Erythroblast (primary cell): ENCODE measurements around the gene RAG2.

ENCODE experiments used
- DNase-seq, 2 experiments: peaks; one replicate each; lab custom pipeline; 2025; lab: John Stamatoyannopoulos, UW
- GATA1 ChIP-seq: IDR thresholded peaks from 2 replicates; pipeline ENCODE4 v1.6.1; 2011; ENCODE audit warnings: low read depth, mild to moderate bottlenecking, control low read depth, low read length, moderate library complexity
- POLR2A ChIP-seq: IDR thresholded peaks from 2 replicates; pipeline ENCODE4 v1.6.1; 2011; ENCODE audit warnings: mild to moderate bottlenecking, low read length

The RAG2 gene

DNA sequence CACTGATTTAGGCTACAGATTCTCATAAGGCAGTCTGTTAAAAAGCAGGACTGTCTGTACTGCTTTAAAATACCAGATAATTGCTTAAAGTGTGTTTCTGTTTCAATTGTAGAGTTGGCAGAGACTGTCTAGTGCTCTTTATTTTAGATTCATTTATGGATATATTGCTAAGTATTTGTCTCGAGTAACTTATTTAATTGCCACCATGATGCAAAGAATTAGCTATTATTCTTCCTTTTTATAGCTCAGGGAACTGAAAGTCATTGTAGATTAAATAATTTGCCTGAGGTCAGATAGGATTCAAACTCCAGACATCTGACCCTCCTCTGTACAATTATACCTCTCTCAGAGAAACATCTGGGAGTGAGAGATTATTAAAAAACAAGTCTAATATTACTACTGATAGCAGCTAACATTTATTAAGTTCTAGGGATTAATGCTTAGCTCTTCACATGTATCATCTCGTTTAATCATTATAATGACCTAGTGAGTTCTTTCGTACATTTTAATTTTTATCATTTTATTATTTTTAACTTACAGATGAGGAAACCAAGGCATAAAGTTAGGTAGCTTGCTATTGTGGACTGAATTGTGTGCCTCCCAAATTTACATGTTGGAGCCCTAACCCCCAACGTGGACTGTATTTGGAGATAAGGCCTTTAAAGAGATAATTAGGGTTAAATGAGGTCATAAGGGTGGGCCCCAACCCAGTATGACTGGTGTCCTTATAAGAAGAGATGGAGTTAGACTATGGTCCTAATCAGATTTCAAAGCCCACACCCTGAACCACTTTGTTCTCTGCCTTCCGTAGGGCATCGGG, 19.7 kb upstream of the RAG2 start:
- peak; percentile 84 to 94 for DNase-seq
- TF ChIP-seq POLR2A (no peak), GATA1 (peak; percentile 32)

- DNase-seq, result no peak
- no peak for TF ChIP-seq POLR2A
- TF ChIP-seq GATA1, result no peak
Measured at GRCh38 chr11:36615826-36616225, 17.8 kb upstream of the RAG2 start.

DNA sequence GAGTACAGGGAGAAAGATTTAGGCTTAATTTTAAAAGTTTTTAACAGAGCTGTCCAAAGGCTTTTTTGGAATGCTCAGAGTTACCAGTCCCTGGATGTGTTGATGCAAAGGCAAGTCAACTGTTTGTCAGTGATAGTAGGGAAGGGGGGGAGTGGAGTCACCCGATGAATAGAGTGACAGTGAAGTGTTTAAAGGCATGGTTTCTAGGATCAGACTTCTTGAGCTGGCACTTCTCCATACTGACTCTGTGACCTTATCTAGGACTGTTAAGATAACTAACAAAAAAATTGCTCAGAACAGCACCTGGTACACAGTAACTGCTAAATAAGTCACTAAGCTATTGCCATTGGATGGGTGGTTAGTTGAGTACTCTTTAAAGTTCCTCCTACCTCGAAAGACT, 11.3 kb upstream of the RAG2 start:
- TF ChIP-seq POLR2A (no peak), GATA1 (no peak)

GRCh38 chr11:36608491-36609199, 10.6 kb upstream of the RAG2 start:
- TF ChIP-seq POLR2A (no peak), GATA1 (no peak)
- peak; percentile 21 to 22 for DNase-seq

More for the DNA sequence above, 11.3 kb upstream of the RAG2 start:
- peak; percentile 55 to 68 for DNase-seq

GRCh38 chr11:36605221-36606216, 7.5 kb upstream of the RAG2 start:
- no peak for TF ChIP-seq POLR2A
- TF ChIP-seq GATA1, result no peak
- DNase-seq, result no peak

GRCh38 chr11:36602135-36602534, 4.1 kb upstream of the RAG2 start:
- DNase-seq, result no peak
- TF ChIP-seq GATA1 (no peak), POLR2A (no peak)

- TF ChIP-seq POLR2A, result no peak
Measured at GRCh38 chr11:36601155-36601554, 3.1 kb upstream of the RAG2 start.

DNA sequence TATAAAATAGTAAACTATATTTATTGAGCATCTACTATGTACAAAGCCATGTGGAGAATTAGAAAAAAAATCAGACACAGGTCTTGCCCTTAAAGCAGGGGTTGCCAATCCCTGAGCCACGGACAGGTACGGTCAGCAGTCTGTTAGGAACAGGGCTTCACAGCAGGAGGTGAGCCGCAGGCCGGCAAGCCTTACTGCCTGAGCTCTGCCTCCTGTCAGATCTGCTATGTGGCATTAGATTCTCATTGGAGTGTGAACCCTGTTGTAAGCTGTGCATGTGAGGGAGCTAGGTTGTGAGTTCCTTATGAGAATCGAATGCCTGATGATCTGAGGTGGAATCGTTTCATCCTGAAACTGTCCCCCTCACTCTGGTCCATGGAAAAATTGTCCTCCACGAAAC, 2.1 kb upstream of the RAG2 start:
- TF ChIP-seq GATA1 (no peak), POLR2A (no peak)
- DNase-seq, result no peak

More at GRCh38 chr11:36601155-36601554, 3.1 kb upstream of the RAG2 start:
- no peak for DNase-seq

- DNase-seq, result no peak
- no peak for TF ChIP-seq POLR2A
- TF ChIP-seq GATA1, result no peak
Measured at GRCh38 chr11:36596880-36597279, 1.2 kb downstream of the RAG2 start.

- DNase-seq, result peak; percentile 79 to 86
- TF ChIP-seq POLR2A (peak; percentile 42), GATA1 (no peak)
Measured at GRCh38 chr11:36594316-36594989, 3.6 kb downstream of the RAG2 start, which contains the start of gene IFTAP. Gene IFTAP, plus strand, starts transcription at chr11:36594502. Its CDS starts 15,602 bp downstream, at chr11:36610104.

- no peak for DNase-seq
- no peak for TF ChIP-seq POLR2A
- TF ChIP-seq GATA1, result no peak
Measured at GRCh38 chr11:36591433-36591832, 6.6 kb downstream of the RAG2 start.

- no peak for DNase-seq
- TF ChIP-seq POLR2A, result no peak
Measured at GRCh38 chr11:36590513-36590912, 7.5 kb downstream of the RAG2 start.

GRCh38 chr11:36588099-36588498, 9.9 kb downstream of the RAG2 start:
- no peak for DNase-seq
- TF ChIP-seq GATA1 (no peak), POLR2A (no peak)
